Measurements from ENCODE around the gene UBE2G1.

DNA sequence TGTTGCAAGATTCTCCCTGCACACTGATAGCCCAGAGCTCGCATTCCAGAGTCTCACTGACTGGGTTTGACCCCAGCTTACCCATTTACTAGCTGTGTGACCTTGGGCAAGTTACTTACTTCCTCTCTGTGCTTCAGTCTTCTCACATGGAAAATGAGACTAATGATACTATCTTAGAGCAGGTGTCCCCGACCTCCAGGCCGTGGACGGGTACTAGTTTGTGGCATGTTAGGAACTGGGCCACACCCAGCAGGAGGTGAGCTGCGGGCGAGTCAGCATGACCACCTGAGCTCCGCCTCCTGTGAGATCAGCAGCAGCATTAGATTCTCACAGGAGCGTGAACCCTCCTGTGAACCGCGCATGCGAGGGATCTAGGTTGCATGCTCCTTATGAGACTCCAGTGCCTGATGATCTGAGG is 118.5 kb downstream of the UBE2G1 start:
- TF ChIP-seq EZH2 (IDR thresholded peaks at IDR 0.05) (no peak), EZH2phosphoT487 (IDR thresholded peaks at IDR 0.05) (no peak)
- TF ChIP-seq, protein P1, sequence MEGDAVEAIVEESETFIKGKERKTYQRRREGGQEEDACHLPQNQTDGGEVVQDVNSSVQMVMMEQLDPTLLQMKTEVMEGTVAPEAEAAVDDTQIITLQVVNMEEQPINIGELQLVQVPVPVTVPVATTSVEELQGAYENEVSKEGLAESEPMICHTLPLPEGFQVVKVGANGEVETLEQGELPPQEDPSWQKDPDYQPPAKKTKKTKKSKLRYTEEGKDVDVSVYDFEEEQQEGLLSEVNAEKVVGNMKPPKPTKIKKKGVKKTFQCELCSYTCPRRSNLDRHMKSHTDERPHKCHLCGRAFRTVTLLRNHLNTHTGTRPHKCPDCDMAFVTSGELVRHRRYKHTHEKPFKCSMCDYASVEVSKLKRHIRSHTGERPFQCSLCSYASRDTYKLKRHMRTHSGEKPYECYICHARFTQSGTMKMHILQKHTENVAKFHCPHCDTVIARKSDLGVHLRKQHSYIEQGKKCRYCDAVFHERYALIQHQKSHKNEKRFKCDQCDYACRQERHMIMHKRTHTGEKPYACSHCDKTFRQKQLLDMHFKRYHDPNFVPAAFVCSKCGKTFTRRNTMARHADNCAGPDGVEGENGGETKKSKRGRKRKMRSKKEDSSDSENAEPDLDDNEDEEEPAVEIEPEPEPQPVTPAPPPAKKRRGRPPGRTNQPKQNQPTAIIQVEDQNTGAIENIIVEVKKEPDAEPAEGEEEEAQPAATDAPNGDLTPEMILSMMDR (IDR thresholded peaks at IDR 0.05), result no peak

All from neural progenitor cell (in vitro differentiated cells).